NCI-H187 (cell line): ENCODE measurements around the gene SP2.
"Not testable (repeated sequence)": the region's sequence is repeated elsewhere in the genome, so short reads cannot be mapped to it uniquely, and the experiment has no call there.

Source experiments
- DNase-seq, 2 experiments: peaks; one replicate each; lab custom pipeline; 2025; lab: John Stamatoyannopoulos, UW

SP2 gene

GRCh38 chr17:47918991-47919390 is 23.0 kb downstream of the SP2 start:
- DNase-seq, result no peak

DNA sequence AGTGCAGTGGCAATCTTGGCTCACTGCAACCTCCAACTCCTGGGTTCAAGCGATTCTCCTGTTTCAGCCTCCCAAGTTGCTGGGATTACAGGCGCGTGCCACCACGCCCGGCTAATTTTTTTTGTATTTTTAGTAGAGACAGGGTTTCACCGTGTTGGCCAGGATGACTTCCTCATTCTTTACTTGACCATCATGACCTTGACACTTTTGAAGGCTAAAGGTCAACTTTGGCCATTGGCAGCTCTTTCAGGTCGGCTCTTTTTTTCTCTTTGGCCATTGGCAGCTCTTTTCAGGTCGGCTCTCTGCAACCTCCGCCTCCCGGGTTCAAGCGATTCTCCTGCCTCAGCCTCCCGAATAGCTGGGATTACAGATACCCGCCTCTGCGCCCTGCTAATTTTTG is 23.9 kb downstream of the SP2 start:
- not testable (repeated sequence) for DNase-seq

DNA sequence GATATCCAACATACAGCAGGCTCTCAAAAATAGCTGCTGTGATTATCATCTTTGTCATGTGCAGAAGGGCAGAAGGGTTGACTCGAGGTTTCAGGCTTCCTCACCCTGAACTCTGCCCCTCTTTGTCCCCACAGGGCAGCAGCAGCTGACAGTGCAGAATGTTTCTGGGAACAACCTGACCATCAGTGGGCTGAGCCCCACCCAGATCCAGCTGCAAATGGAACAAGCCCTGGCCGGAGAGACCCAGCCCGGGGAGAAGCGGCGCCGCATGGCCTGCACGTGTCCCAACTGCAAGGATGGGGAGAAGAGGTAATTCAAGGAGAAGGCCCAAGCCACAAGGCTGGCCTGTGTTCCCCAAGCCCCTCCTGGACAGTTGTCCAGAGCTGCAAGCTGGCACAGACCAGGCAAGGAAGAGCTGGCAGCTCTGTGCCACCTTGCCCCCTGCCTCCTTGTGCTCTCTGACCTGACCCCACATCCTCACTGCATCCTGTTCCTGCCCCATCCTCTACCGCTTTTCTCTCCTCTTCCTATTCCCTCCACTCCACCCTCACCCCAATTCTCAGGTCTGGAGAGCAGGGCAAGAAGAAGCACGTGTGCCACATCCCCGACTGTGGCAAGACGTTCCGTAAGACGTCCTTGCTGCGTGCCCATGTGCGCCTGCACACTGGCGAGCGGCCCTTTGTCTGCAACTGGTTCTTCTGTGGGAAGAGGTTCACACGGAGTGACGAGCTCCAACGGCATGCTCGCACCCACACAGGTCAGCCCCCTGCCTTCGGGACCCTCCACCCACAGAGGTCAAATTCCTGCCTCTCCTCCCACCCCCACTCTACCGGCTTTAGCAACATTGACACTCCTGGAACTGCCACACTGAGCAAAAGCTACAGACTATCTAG is 29.0 kb downstream of the SP2 start:
- no peak for DNase-seq

DNA sequence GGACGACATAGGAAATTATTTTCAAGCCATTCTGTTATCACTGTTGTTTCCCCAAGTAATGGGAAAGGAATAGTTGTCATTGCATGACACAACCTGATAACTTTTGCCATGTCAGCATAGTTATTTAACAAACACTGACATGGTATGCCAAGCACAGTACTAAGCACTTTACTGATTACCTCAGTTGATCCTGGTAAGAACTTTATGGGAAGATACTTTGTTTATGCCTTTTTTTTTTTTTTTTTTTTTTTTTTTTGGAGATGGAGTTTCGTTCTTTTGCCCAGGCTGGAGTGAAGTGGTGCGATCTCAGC is 29.6 kb downstream of the SP2 start:
- no peak for DNase-seq

DNA sequence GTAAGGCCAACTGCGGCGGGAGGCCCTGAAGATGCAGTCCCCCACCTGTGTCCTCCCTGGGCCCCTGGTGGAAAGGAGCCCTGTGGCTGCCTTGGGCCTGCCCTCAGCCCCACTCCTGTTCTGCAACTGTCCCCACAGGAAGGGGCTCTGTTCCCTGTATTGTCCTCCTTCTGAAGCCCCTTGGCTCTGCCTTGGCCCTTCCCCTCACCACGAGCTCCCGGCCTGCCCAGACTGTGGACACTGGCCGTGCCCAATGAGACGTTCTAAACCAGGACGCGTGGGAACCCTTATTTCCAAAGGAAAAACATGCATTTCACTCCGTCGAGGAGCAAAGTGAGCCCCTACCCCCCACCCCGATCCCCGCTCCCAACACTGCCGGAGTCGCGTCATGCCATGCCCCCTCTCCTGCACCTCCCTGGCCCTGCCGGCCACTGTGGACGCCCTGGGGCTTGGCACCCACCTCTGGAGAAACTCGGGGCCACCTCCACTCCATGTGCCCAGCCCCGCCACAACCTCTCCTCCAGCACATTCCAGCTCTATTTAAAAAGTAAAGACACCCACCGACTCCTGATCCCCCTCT is 31.9 kb downstream of the SP2 start:
- no peak for DNase-seq

DNA sequence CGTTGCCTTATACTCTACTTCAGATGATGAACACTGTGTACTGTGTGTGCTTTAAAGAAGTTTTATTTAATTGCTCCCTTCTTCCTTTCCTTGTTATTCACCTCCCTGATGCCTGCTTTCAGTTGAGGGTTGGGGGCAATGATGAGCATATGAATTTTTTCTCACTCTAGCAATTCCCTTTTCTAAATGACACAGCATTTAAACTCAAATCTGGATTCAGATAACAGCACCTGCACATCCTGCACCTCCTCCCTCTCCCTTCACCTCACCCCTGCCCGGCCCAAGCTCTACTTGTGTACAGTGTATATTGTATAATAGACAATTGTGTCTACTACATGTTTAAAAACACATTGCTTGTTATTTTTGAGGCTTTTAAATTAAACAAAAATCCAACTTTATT is 32.4 kb downstream of the SP2 start:
- DNase-seq, result no peak

DNA sequence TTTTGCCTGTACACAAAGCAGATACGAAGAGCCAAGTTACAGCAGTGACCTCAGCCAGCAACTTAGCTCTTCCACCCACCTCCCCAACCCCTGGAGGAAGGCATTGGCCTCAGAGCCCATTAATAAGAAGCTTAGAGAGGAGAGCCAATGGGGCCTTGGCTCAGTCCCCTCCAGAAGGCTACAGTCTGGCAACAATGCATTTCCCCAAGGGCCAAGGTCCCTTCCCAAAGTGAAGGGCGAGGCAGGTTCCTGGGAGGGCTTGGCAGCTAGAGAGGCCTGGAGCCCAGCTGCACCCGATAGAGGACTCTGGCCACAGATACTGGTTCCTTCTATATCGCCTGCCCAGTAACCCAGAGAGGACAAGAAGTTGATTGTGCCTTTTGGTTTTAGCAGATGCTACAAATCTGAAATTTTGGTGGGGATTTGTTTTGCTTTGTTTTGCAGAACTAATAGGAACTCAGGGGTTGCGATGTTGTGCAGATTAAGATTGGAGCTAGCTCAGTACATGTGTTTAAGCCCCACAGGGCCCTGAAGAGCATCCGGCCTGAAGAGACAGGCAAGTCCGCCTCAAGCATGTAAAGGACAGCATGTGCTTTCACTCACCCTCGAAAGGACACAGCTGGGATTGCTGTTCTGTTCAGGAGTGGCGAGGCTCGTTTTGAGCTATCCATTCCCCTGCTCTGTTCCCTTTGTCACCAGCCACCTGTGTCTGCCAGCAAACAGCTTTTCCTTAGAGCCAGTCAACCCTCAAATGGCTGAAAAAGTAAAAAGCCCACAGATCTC is 33.4 kb downstream of the SP2 start:
- no peak for DNase-seq

- DNase-seq, result no peak
Measured at GRCh38 chr17:47931848-47932247, 35.8 kb downstream of the SP2 start.

DNA sequence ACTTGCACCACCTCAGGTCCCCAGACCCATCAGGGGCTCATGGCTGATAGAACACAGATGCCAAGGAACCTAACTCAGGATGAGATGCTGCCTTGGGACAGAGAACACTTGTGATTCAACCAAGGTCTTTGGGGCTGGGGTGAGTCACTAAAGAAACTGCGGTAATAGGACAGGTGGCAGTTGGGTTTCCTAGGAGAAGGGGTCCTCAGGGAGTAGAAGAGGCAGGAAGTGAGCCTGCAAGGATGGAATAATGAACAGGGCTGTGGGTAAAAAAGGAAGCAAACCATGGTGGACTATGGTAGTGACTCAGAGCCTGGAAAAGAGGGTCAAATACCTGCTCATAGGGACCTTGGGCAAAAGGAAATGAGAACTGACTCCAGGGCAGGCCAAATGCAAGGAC is 38.8 kb downstream of the SP2 start:
- no peak for DNase-seq

GRCh38 chr17:47935468-47935867 is 39.4 kb downstream of the SP2 start:
- DNase-seq, result not testable (repeated sequence)

DNA sequence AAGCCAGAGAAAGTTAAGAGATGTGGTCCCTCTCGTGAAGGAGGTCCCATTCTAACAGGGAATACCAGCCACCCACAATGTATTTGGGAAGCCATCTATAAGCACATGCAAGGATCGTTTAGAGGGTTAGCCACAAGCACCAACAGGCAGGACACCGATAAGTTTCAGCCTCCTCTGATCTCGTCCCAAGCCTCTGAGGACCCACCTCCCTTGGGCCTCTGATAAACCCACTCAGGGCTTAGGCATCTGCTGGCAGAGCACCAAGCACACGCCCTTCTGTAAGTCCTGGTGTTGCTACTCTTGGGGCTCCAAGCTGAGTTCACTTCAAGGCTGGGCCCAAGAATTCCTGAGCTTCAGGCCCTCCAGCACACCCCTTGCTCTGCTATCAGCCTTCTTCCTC is 39.9 kb downstream of the SP2 start:
- no peak for DNase-seq

DNA sequence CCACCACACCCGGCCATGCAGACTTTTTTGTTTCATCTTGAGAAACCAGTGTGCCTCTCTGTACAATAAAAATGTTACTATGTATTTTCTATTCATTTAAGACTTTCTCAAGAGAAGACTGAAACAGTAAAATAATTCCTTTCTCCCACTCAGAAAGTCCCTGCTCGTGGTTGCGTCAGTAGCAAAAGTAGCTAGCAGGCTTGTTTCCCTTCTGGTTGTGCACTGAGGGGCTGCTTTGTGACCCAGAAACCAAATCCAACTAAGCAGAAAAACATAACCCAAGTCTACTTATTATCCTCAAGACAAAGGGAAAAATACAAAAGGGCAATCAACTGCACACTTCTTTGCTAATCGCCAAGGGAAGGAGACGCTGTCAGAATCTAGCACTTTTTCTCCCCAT is 41.9 kb downstream of the SP2 start:
- DNase-seq, result no peak

- DNase-seq, result peak; percentile 72 to 77
Measured at GRCh38 chr17:47941246-47942095, 45.4 kb downstream of the SP2 start, which contains the start of gene PNPO. Gene PNPO (plus strand): TSS chr17:47941571. CDS start chr17:47941676, 105 bp downstream.

DNA sequence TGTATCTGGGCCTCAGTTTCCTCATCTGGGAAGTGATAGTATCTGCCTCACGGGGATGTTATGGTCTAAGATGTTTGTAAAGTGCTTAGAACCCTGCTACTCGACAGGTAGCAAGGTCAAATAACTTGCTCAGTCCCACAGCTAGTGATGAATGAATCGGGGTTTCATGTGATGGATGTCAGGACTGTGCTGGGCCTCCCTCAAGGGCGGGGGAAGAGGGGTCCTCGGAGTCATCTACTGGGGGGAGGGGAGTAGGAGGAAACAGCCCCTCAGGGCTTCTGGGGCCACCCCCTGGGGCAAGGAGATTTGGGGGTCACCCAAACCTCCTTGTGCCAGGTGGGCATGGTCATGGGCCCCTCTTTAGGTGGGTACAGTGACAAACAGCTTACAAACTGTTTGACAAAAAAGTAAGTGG is 46.1 kb downstream of the SP2 start:
- no peak for DNase-seq

GRCh38 chr17:47942568-47942967 is 46.5 kb downstream of the SP2 start:
- DNase-seq, result no peak

DNA sequence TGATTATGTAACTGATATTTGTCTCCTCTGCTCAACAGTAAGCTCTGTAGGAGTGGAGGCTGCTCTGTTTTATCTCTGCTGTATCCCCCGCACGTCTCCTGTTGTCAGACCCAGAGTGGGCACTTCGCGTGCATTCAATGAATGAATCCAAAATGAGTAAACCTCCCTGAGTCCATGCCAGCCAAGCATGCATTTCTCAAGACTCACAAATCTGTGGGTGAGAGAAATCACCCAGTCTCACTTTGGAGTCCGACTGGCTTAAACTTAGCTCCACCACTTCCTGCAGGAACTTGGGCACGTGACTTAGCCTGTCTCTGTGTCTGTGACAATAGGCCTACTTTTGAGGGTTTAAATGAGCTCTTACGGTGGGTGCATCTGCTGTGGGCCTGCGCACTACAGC is 49.0 kb downstream of the SP2 start:
- no peak for DNase-seq

GRCh38 chr17:47945529-47946508 is 49.8 kb downstream of the SP2 start:
- DNase-seq, result no peak

GRCh38 chr17:47946516-47946915 is 50.5 kb downstream of the SP2 start:
- no peak for DNase-seq

GRCh38 chr17:47946929-47947397 is 50.9 kb downstream of the SP2 start:
- peak; percentile 21 to 48 for DNase-seq

DNA sequence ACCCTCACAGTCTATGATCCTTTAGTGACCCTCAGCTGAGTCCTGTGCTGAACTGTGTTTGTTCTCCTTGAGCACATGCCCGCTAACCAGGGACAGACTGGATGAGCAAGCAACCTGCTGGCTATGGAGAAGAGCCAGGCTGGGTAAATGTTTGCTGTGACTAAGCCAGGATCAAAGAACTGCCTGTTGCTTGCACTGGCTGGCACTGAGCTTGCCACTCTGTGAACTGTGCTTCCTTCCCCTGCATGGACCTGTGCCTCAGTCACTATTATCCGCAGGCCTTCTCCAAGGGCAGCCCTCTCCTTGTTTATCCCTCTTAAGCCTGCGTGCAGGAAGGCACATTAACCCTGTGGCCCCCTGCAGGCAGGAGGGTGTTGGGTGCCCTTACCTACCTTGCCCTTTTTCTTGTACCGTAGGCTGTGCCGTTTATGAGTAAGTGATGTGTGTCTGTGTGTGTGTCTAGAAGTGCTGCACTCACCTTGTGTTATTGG is 52.7 kb downstream of the SP2 start:
- DNase-seq, result no peak
